A673 (cell line): ENCODE data around the gene ABCD3. TPM values are rescaled to one million over a fixed set of nuclear protein-coding genes. Genes with fewer than 3 reads are reported as not detected.

Source experiments
- BruUV-seq: library from RNA; stranded (reverse); fragments of 400-500 nt; replicated peaks from 2 replicates; lab custom pipeline; 2021; lab: Mats Ljungman, UMichigan
- CTCF ChIA-PET: fragments of 300-600 bp; sonication (Branson Sonifier 250); formaldehyde crosslinking; loops from one replicate; lab custom pipeline; 2022; ENCODE audit warnings: antibody characterized with exemption; lab: Charles Lee
- POLR2A ChIA-PET: fragments of 300-600 bp; sonication (Branson Sonifier 250); formaldehyde crosslinking; loops from one replicate; lab custom pipeline; 2022; ENCODE audit warnings: antibody characterized with exemption; ENCODE audit not compliant: low non-redundant PET; lab: Charles Lee
- DNase-seq: peaks from one replicate; pipeline ENCODE4 v3.0.0-alpha.2; 2015; ENCODE audit warnings: low spot score
- H3K27ac ChIP-seq: fragments of 200-600 bp; sonication (generic); 2 replicates; pipeline ENCODE4 v1.5.1; 2016; ENCODE audit warnings: mixed run types, low read depth, mild to moderate bottlenecking, mixed read lengths, antibody characterized with exemption, low read length; ENCODE audit not compliant: poor library complexity, severe bottlenecking
- H3K27me3 ChIP-seq: fragments of 200-600 bp; sonication (generic); replicated peaks from 2 replicates; pipeline ENCODE4 v1.6.1; 2017; ENCODE audit warnings: mixed run types, low read depth, mild to moderate bottlenecking, mixed read lengths, antibody characterized with exemption, low read length; ENCODE audit not compliant: insufficient read depth, poor library complexity
- H3K36me3 ChIP-seq: fragments of 200-600 bp; sonication (generic); 2 replicates; pipeline ENCODE4 v1.6.1; 2016; ENCODE audit warnings: mixed run types, mild to moderate bottlenecking, mixed read lengths, antibody characterized with exemption, low read length; ENCODE audit not compliant: insufficient read depth, poor library complexity, severe bottlenecking
- H3K4me1 ChIP-seq: fragments of 200-600 bp; sonication (generic); 2 replicates; pipeline ENCODE4 v1.6.1; 2017; ENCODE audit warnings: mixed run types, mild to moderate bottlenecking, mixed read lengths, antibody characterized with exemption, low read length; ENCODE audit not compliant: insufficient read depth, poor library complexity, severe bottlenecking
- H3K4me3 ChIP-seq: fragments of 200-600 bp; sonication (generic); 2 replicates; pipeline ENCODE4 v1.5.1; 2016; ENCODE audit warnings: low read depth, mixed run types, mild to moderate bottlenecking, mixed read lengths, low read length; ENCODE audit not compliant: poor library complexity, severe bottlenecking
- H3K9me3 ChIP-seq: fragments of 200-600 bp; sonication (generic); 2 replicates; pipeline ENCODE4 v1.6.1; 2016; ENCODE audit warnings: mixed run types, low read depth, mild to moderate bottlenecking, mixed read lengths, antibody characterized with exemption, low read length; ENCODE audit not compliant: poor library complexity, severe bottlenecking
- EZH2 ChIP-seq: fragments of 200-600 bp; sonication (generic); IDR thresholded peaks from 2 replicates; pipeline ENCODE4 v1.6.1; 2017; ENCODE audit warnings: borderline replicate concordance, low read depth, mild to moderate bottlenecking, mixed read lengths, antibody characterized with exemption, low read length; ENCODE audit not compliant: poor library complexity, severe bottlenecking
- intact Hi-C: fragments of 100-400 bp; cut with micrococcal nuclease; formaldehyde crosslinking; loops from one replicate; pipeline ENCODE4 v1.10.0; 2022; ENCODE audit not compliant: unreplicated experiment
- total RNA-seq: library from RNA; stranded (reverse); gene quantifications from 2 replicates; pipeline ENCODE4 v1.2.3, GENCODE V29; 2021
- TF ChIP-seq, protein P1 (sequence below): fragments of 300-800, 200-600 bp; sonication (generic); conservative IDR thresholded peaks from 2 replicates; pipeline ENCODE4 v1.5.1; 2017; ENCODE audit warnings: low read depth, mild to moderate bottlenecking, antibody characterized with exemption, low read length, moderate library complexity, mixed read lengths

ABCD3 gene
- total RNA-seq, 1 experiment from 2014 or later, result 65.0 TPM

DNA sequence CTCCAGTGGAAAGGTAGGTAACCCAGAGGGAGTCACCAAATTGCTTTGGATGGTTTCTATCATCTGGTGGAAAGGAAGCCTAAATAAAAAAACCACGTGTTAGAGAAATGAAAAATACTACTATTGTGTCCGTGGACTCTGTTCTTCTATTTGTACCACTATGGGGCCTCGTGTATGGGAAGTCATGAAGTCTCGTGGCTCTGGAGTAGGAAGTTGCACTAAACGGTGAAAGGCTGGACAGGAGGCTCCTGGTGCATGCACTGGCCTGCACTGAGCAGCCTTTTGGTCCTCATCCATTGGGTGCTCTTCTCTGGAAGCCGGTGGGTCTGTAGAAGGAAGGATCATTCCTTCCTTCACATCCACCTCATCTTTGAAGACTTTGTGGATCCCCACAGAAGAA lies 106.3 kb downstream of the ABCD3 start:
- no peaks in the 10 kb centered on the region for H3K4me1 ChIP-seq
- no peaks in the 10 kb centered on the region for H3K9me3 ChIP-seq
- no peak for DNase-seq
- no peaks in the 10 kb centered on the region for H3K36me3 ChIP-seq
- H3K4me3 ChIP-seq, result no peak overlapping the region
- no TSS peak for BruUV-seq
- no peaks in the 10 kb centered on the region for H3K27me3 ChIP-seq
- H3K27ac ChIP-seq, result no peak overlapping the region
- POLR2A ChIA-PET, result no interaction called here
- no peak for TF ChIP-seq EZH2
- TF ChIP-seq, protein P1, sequence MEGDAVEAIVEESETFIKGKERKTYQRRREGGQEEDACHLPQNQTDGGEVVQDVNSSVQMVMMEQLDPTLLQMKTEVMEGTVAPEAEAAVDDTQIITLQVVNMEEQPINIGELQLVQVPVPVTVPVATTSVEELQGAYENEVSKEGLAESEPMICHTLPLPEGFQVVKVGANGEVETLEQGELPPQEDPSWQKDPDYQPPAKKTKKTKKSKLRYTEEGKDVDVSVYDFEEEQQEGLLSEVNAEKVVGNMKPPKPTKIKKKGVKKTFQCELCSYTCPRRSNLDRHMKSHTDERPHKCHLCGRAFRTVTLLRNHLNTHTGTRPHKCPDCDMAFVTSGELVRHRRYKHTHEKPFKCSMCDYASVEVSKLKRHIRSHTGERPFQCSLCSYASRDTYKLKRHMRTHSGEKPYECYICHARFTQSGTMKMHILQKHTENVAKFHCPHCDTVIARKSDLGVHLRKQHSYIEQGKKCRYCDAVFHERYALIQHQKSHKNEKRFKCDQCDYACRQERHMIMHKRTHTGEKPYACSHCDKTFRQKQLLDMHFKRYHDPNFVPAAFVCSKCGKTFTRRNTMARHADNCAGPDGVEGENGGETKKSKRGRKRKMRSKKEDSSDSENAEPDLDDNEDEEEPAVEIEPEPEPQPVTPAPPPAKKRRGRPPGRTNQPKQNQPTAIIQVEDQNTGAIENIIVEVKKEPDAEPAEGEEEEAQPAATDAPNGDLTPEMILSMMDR, result no peak
- CTCF ChIA-PET, result no interaction called here
- intact Hi-C loops, result loop anchor here (5.0 kb wide), 1 partner anchor 518 kb away; no protein-coding TSS in a partner anchor

- intact Hi-C loops, result no loop called here
- DNase-seq, result no peak
- no peaks in the 10 kb centered on the region for H3K4me1 ChIP-seq
- no peaks in the 10 kb centered on the region for H3K36me3 ChIP-seq
- ChIA-PET CTCF (interaction anchor here (0.6 kb wide), 1 partner anchor 9 kb away, joined by 3 read pairs; no protein-coding TSS in a partner anchor), POLR2A (no interaction called here)
- TF ChIP-seq EZH2, result no peak
- no peaks in the 10 kb centered on the region for H3K9me3 ChIP-seq
- BruUV-seq, result no TSS peak
- no peak overlapping the region for H3K27ac ChIP-seq
- no peaks in the 10 kb centered on the region for H3K27me3 ChIP-seq
- no peak overlapping the region for H3K4me3 ChIP-seq
Measured at GRCh38 chr1:94526152-94526980, 108.2 kb downstream of the ABCD3 start.

DNA sequence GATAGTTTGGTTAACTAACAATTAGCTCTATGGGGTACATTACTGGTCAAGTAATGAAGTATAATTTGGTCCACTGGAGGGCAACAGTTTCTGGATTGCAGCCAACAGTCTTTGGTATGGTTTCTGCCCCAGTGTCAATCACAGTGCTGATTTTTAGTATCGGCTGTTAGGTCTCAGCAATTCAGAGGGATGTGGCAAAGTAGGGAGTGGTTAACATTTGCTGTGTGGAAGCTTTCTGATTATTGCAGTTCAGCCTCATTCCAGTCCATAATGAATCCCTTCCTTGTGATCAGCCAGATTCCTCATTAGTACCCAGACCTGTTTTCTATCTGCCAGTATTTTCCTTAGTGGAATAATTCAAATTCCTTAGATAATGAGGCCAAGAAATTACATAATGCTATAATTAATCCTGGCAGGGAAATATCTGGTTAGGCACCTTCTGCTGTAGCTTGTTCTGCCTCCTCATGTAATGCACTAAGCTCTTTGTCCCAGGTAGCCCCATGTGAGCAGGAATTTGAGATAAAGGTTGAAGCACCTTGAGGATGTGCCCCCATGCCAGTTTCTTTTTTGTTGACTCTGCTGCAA lies 109.3 kb downstream of the ABCD3 start:
- CTCF ChIA-PET, result interaction anchor here (0.6 kb wide), 1 partner anchor 10 kb away, joined by 3 read pairs; no protein-coding TSS in a partner anchor
- TF ChIP-seq, protein P1, result no peak
- TF ChIP-seq EZH2, result no peak
- POLR2A ChIA-PET, result no interaction called here

More for the DNA sequence above, 109.3 kb downstream of the ABCD3 start:
- no peak overlapping the region for H3K4me3 ChIP-seq
- H3K9me3 ChIP-seq, result no peaks in the 10 kb centered on the region
- no peaks in the 10 kb centered on the region for H3K36me3 ChIP-seq
- no TSS peak for BruUV-seq
- H3K4me1 ChIP-seq, result no peaks in the 10 kb centered on the region
- H3K27me3 ChIP-seq, result no peaks in the 10 kb centered on the region
- no peak overlapping the region for H3K27ac ChIP-seq
- peak; percentile 10 for DNase-seq
- intact Hi-C loops, result no loop called here
